Smooth muscle cell (in vitro differentiated cells): ENCODE data around the gene TFF2. TPM values are rescaled to one million over a fixed set of nuclear protein-coding genes. Genes with fewer than 3 reads are reported as not detected.

Experiments
- DNase-seq: peaks from one replicate; lab custom pipeline; 2025; ENCODE audit not compliant: unreplicated experiment; lab: John Stamatoyannopoulos, UW
- H2AFZ ChIP-seq: fragments of 200-600 bp; sonication (generic); 2 replicates; pipeline ENCODE4 v1.6.0; 2016; ENCODE audit warnings: antibody characterized with exemption, low read depth, mild to moderate bottlenecking
- H3F3A ChIP-seq: fragments of 200-600 bp; sonication (generic); 2 replicates; pipeline ENCODE4 v1.6.0; 2017; ENCODE audit warnings: antibody characterized with exemption, low read depth
- H3K27ac ChIP-seq: fragments of 200-600 bp; sonication (generic); 2 replicates; pipeline ENCODE4 v1.5.1; 2016; ENCODE audit warnings: low read depth, mild to moderate bottlenecking
- H3K27me3 ChIP-seq: fragments of 200-600 bp; sonication (generic); 2 replicates; pipeline ENCODE4 v1.6.1; 2016; ENCODE audit warnings: low read depth, mild to moderate bottlenecking
- H3K36me3 ChIP-seq: fragments of 200-600 bp; sonication (generic); 2 replicates; pipeline ENCODE4 v1.5.1; 2016; ENCODE audit warnings: low read depth
- H3K4me1 ChIP-seq: fragments of 200-600 bp; sonication (generic); 2 replicates; pipeline ENCODE4 v1.5.1; 2016; ENCODE audit warnings: low read depth
- H3K4me2 ChIP-seq: fragments of 200-600 bp; sonication (generic); 2 replicates; pipeline ENCODE4 v1.6.0; 2016; ENCODE audit warnings: mild to moderate bottlenecking
- H3K4me3 ChIP-seq: fragments of 200-600 bp; sonication (generic); 2 replicates; pipeline ENCODE4 v1.5.1; 2016; ENCODE audit warnings: mild to moderate bottlenecking
- H3K79me2 ChIP-seq: fragments of 200-600 bp; sonication (generic); 2 replicates; pipeline ENCODE4 v1.6.0; 2016; ENCODE audit warnings: low read depth, mild to moderate bottlenecking
- H3K9ac ChIP-seq: fragments of 200-600 bp; sonication (generic); 2 replicates; pipeline ENCODE4 v1.6.0; 2016; ENCODE audit warnings: low read depth
- H3K9me3 ChIP-seq: fragments of 200-600 bp; sonication (generic); replicated peaks from 2 replicates; pipeline ENCODE4 v1.5.1; 2016; ENCODE audit warnings: low read depth
- H4K20me1 ChIP-seq: fragments of 200-600 bp; sonication (generic); 2 replicates; pipeline ENCODE4 v1.6.0; 2016; ENCODE audit warnings: low read depth
- WGBS: methylation state at CpG from one replicate; pipeline ENCODE4 v1.1.7; 2016; ENCODE audit warnings: low lambda C conversion rate; 5-methylcytosine and 5-hydroxymethylcytosine counted together
- polyA plus RNA-seq: library from polyadenylated mRNA; unstranded; fragments of >200 nt; fragmentation: Nextera tagmentation; extraction: Ambion mirVana; gene quantifications from 2 replicates; pipeline ENCODE4 v1.2.1, GENCODE V29; 2016
- total RNA-seq: library from RNA; depleted of rRNA; stranded (reverse); fragments of >200 nt; gene quantifications from 2 replicates; pipeline ENCODE4 v1.2.3, GENCODE V29; 2014
- TF ChIP-seq, protein P1 (sequence below): fragments of 200-600 bp; sonication (generic); IDR thresholded peaks from 2 replicates; pipeline ENCODE4 v1.5.1; 2017; ENCODE audit warnings: borderline replicate concordance, mild to moderate bottlenecking, antibody characterized with exemption; ENCODE audit not compliant: insufficient read depth, poor library complexity, severe bottlenecking

TFF2 gene
- total and polyA plus RNA-seq, 2 experiments from 2014 or later: not detected

- Histone ChIP-seq H3K4me1 (peaks cover 8% of the 10 kb centered on the region), H3K4me2 (no peak overlapping the region), H4K20me1 (no peaks in the 10 kb centered on the region), H3K79me2 (no peaks in the 10 kb centered on the region), H3K9me3 (no peaks in the 10 kb centered on the region), H3K9ac (no peak overlapping the region), H3F3A (no peaks in the 10 kb centered on the region), H3K27me3 (no peaks in the 10 kb centered on the region), H3K36me3 (no peaks in the 10 kb centered on the region), H2AFZ (no peak overlapping the region), H3K4me3 (no peak overlapping the region), H3K27ac (no peak overlapping the region)
- TF ChIP-seq, protein P1, sequence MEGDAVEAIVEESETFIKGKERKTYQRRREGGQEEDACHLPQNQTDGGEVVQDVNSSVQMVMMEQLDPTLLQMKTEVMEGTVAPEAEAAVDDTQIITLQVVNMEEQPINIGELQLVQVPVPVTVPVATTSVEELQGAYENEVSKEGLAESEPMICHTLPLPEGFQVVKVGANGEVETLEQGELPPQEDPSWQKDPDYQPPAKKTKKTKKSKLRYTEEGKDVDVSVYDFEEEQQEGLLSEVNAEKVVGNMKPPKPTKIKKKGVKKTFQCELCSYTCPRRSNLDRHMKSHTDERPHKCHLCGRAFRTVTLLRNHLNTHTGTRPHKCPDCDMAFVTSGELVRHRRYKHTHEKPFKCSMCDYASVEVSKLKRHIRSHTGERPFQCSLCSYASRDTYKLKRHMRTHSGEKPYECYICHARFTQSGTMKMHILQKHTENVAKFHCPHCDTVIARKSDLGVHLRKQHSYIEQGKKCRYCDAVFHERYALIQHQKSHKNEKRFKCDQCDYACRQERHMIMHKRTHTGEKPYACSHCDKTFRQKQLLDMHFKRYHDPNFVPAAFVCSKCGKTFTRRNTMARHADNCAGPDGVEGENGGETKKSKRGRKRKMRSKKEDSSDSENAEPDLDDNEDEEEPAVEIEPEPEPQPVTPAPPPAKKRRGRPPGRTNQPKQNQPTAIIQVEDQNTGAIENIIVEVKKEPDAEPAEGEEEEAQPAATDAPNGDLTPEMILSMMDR: no peak
- 73% methylated on average over 8 of the region's 8 CpGs for WGBS
- DNase-seq: no peak
Measured at GRCh38 chr21:42317341-42317741, 33.5 kb downstream of the TFF2 start.

DNA sequence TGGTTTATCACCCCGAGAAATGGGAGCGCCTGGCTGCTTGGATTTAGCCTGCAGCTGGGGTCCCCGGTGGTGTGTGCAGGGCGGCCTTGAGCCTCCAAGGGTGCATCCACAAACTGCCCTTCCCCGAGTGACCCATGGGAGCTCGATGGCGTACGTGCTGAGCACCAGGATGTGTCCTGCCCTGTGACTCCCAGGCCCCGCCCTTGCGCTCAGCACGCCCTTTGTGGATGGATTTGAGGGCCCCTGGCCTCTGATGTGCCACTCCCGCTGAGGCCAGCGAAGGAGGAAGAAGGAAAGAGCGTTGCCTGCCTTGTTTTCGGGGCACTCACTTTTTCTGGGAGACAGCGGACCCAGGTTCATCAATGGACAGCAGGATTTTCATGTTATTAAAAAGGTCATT lies 33.9 kb downstream of the TFF2 start:
- H3K36me3 ChIP-seq: no peaks in the 10 kb centered on the region
- no peak overlapping the region for H3K4me2 ChIP-seq
- H2AFZ ChIP-seq: no peak overlapping the region
- H3K4me1 ChIP-seq: peaks cover 8% of the 10 kb centered on the region
- no peaks in the 10 kb centered on the region for H3F3A ChIP-seq
- no peaks in the 10 kb centered on the region for H3K79me2 ChIP-seq
- H4K20me1 ChIP-seq: no peaks in the 10 kb centered on the region
- 95% methylated on average over 16 of the region's 16 CpGs for WGBS
- H3K4me3 ChIP-seq: no peak overlapping the region
- no peak overlapping the region for H3K27ac ChIP-seq
- TF ChIP-seq, protein P1: no peak
- no peaks in the 10 kb centered on the region for H3K27me3 ChIP-seq
- no peak overlapping the region for H3K9ac ChIP-seq
- no peak for DNase-seq
- no peaks in the 10 kb centered on the region for H3K9me3 ChIP-seq

DNA sequence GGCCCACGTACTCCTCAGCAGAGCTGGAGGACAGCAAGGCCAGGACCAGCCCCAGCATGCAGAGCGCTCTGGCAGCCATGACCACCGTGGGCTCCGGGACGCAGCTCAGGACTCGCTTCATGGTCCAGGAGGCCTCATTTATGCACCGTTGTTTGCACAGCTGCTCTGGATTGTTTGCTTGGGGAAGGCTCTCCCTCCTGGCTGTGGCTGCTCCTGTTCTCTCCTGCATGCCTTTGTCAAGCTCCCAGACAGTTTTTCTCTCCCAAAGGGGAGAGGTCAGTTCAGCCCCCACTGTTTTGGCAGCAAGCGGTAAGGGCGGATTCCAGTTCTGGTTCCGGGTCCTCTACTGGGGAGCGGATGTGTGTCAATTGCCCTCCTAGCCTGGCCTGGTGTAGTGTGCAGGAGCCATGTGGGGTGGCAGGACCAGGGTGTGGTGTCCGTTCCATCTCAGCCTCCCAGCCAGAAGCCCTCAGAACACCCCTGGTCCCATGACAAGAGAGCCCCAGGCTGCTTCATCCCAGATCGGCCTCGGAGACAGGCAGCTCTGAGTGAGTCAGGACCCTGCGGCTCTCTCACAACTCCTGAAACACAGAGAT lies 35.4 kb downstream of the TFF2 start, which contains the start of gene TFF3:
TSS of gene TFF3 (minus strand) at position 114 of the 596 bp plus-strand sequence. CDS start at position 79, 35 bp downstream.
- Histone ChIP-seq H3K9ac (no peak within 1 kb of the TSS), H3K4me2 (no peak within 1 kb of the TSS), H2AFZ (no peak within 1 kb of the TSS), H3K9me3 (no peaks in the 10 kb centered on the region), H3K4me3 (no peak within 1 kb of the TSS), H3K4me1 (peaks cover 8% of the 10 kb centered on the region), H3K27ac (no peak within 1 kb of the TSS), H3F3A (no peaks in the 10 kb centered on the region), H4K20me1 (no peaks in the 10 kb centered on the region), H3K36me3 (no peaks in the 10 kb centered on the region), H3K27me3 (no peaks in the 10 kb centered on the region), H3K79me2 (no peaks in the 10 kb centered on the region)
- 89% methylated on average over 14 of the region's 15 CpGs for WGBS
- no peak for DNase-seq
- TF ChIP-seq, protein P1: no peak

DNA sequence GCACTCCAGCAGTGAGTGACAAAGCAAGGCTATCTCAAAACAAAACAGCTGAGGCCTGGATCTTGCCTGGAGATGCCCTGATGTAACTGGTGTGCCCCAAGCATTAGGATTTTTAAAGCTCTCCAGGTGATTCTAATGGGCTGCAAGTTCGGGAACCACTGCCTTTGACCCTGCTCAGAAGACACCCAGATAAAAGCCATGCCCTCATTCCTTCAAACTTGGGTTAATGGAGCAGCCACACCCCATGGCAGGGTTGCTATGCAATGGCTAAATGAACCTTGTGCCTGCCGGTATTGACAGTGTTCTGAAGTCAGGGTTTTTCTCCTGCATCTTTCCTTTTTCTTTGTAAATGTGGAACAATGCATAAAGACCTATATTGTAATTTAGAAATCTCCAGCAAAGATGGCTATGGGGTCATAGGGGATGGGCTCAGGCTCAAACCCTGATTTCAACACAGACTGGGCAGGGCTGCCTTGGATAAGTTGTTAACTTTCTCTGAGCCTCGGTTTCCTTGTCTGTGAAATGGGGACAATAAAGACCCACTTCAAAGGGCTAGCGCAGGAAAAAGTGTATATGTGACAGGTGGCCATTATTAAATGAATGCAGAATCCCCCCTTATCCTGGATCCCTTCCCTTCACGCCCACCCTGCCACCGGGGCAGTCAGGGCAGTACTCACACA lies 36.0 kb downstream of the TFF2 start:
- TF ChIP-seq, protein P1: no peak
- H3K36me3 ChIP-seq: no peaks in the 10 kb centered on the region
- H2AFZ ChIP-seq: no peak overlapping the region
- no peaks in the 10 kb centered on the region for H4K20me1 ChIP-seq
- no peak overlapping the region for H3K27ac ChIP-seq
- no peaks in the 10 kb centered on the region for H3K27me3 ChIP-seq
- no peak overlapping the region for H3K4me2 ChIP-seq
- WGBS: 85% methylated on average over 6 of the region's 6 CpGs
- no peaks in the 10 kb centered on the region for H3K79me2 ChIP-seq
- no peak overlapping the region for H3K9ac ChIP-seq
- DNase-seq: no peak
- no peak overlapping the region for H3K4me3 ChIP-seq
- no peaks in the 10 kb centered on the region for H3F3A ChIP-seq
- H3K9me3 ChIP-seq: no peaks in the 10 kb centered on the region
- H3K4me1 ChIP-seq: peaks cover 8% of the 10 kb centered on the region
